H9 (cell line): ENCODE data around the gene ASPHD1. TPM values are rescaled to one million over a fixed set of nuclear protein-coding genes. Genes with fewer than 3 reads are reported as not detected.

Experiments
- DNase-seq: peaks from one replicate; pipeline ENCODE4 v3.0.0-alpha.2; 2017
- H2AFZ ChIP-seq: one replicate; pipeline ENCODE4 v1.6.1; 2013; ENCODE audit warnings: mild to moderate bottlenecking, low read length, control low read depth, moderate library complexity
- H2AK5ac ChIP-seq: 2 replicates; pipeline ENCODE4 v1.6.1; 2013; ENCODE audit warnings: low read length, control low read depth, mixed read lengths; ENCODE audit not compliant: insufficient read length
- H2BK120ac ChIP-seq: one replicate; pipeline ENCODE4 v1.6.1; 2013; ENCODE audit warnings: low read depth, mild to moderate bottlenecking, low read length, control low read depth, inconsistent platforms; ENCODE audit not compliant: poor library complexity, severe bottlenecking
- H2BK12ac ChIP-seq: 2 replicates; pipeline ENCODE4 v1.6.1; 2013; ENCODE audit warnings: low read length, control low read depth, mixed read lengths, low read depth; ENCODE audit not compliant: insufficient read length
- H2BK15ac ChIP-seq: 2 replicates; pipeline ENCODE4 v1.6.1; 2013; ENCODE audit warnings: low read depth, low read length, control low read depth
- H2BK20ac ChIP-seq: one replicate; pipeline ENCODE4 v1.6.1; 2013; ENCODE audit warnings: low read depth, mild to moderate bottlenecking, low read length, control low read depth, inconsistent platforms; ENCODE audit not compliant: poor library complexity, severe bottlenecking
- H2BK5ac ChIP-seq: 2 replicates; pipeline ENCODE4 v1.6.1; 2013; ENCODE audit warnings: low read length, control low read depth, mixed read lengths; ENCODE audit not compliant: insufficient read length
- H3K14ac ChIP-seq: 2 replicates; pipeline ENCODE4 v1.6.1; 2013; ENCODE audit warnings: low read length, control low read depth; ENCODE audit not compliant: insufficient read depth
- H3K18ac ChIP-seq: 2 replicates; pipeline ENCODE4 v1.6.1; 2013; ENCODE audit warnings: low read depth, mild to moderate bottlenecking, mixed read lengths, low read length, control low read depth; ENCODE audit not compliant: insufficient read length
- H3K23ac ChIP-seq: 2 replicates; pipeline ENCODE4 v1.6.1; 2013; ENCODE audit warnings: low read length, control low read depth, mixed read lengths, low read depth; ENCODE audit not compliant: insufficient read length
- H3K23me2 ChIP-seq: 2 replicates; pipeline ENCODE4 v1.6.1; 2013; ENCODE audit warnings: low read depth, mild to moderate bottlenecking, mixed read lengths, low read length, control low read depth; ENCODE audit not compliant: insufficient read length, poor library complexity, severe bottlenecking
- H3K27ac ChIP-seq: 2 replicates; pipeline ENCODE4 v1.5.1; 2013; ENCODE audit warnings: low read length, control low read depth, mixed read lengths, low read depth; ENCODE audit not compliant: insufficient read length
- H3K27me3 ChIP-seq: 2 replicates; pipeline ENCODE4 v1.6.1; 2013; ENCODE audit warnings: low read length, control low read depth, inconsistent platforms; ENCODE audit not compliant: insufficient read depth
- H3K4ac ChIP-seq: 2 replicates; pipeline ENCODE4 v1.6.1; 2013; ENCODE audit warnings: low read depth, mild to moderate bottlenecking, control low read depth, inconsistent platforms, low read length, moderate library complexity
- H3K4me1 ChIP-seq: 2 replicates; pipeline ENCODE4 v1.6.1; 2013; ENCODE audit warnings: low read length, control low read depth, inconsistent platforms; ENCODE audit not compliant: insufficient read depth
- H3K4me2 ChIP-seq: 2 replicates; pipeline ENCODE4 v1.6.1; 2013; ENCODE audit warnings: low read length, control low read depth, mixed read lengths; ENCODE audit not compliant: insufficient read length, insufficient read depth
- H3K56ac ChIP-seq: 2 replicates; pipeline ENCODE4 v1.6.1; 2013; ENCODE audit warnings: low read depth, mild to moderate bottlenecking, mixed read lengths, low read length, control low read depth; ENCODE audit not compliant: insufficient read length
- H3K79me1 ChIP-seq: 2 replicates; pipeline ENCODE4 v1.6.1; 2013; ENCODE audit warnings: low read depth, mild to moderate bottlenecking, moderate library complexity, low read length, control low read depth, inconsistent platforms; ENCODE audit not compliant: insufficient read depth, poor library complexity, severe bottlenecking
- H3K79me2 ChIP-seq: 2 replicates; pipeline ENCODE4 v1.6.1; 2013; ENCODE audit warnings: low read length, control low read depth, inconsistent platforms; ENCODE audit not compliant: insufficient read depth
- H3K9ac ChIP-seq: 2 replicates; pipeline ENCODE4 v1.6.1; 2013; ENCODE audit warnings: low read length, control low read depth, mixed read lengths; ENCODE audit not compliant: insufficient read length; ENCODE audit errors: extremely low read depth
- H3K9me3 ChIP-seq: one replicate; pipeline ENCODE4 v1.6.1; 2013; ENCODE audit warnings: low read depth, low read length, inconsistent platforms; ENCODE audit not compliant: control insufficient read depth
- H3T11ph ChIP-seq: one replicate; pipeline ENCODE4 v1.6.1; 2013; ENCODE audit warnings: mild to moderate bottlenecking, low read length, control low read depth, inconsistent platforms
- H4K20me1 ChIP-seq: one replicate; pipeline ENCODE4 v1.6.1; 2013; ENCODE audit not compliant: control insufficient read depth, insufficient read length, insufficient read depth
- H4K5ac ChIP-seq: 2 replicates; pipeline ENCODE4 v1.6.1; 2013; ENCODE audit warnings: low read depth, mild to moderate bottlenecking, mixed read lengths, low read length, control low read depth; ENCODE audit not compliant: insufficient read length
- H4K8ac ChIP-seq: replicated peaks from 2 replicates; pipeline ENCODE4 v1.6.1; 2013; ENCODE audit warnings: low read length, control low read depth, mixed read lengths, low read depth; ENCODE audit not compliant: insufficient read length
- H4K91ac ChIP-seq: 2 replicates; pipeline ENCODE4 v1.6.1; 2013; ENCODE audit warnings: low read depth, mild to moderate bottlenecking, moderate library complexity, mixed read lengths, low read length, control low read depth; ENCODE audit not compliant: insufficient read length
- H3K27ac Mint-ChIP-seq, 3 experiments: 2 replicates in 2 of 3; 3 replicates in 1 of 3; pipeline ENCODE4 v1.8.0; 2020 to 2021; ENCODE audit warnings: mixed read lengths in 3 of 3, mild to moderate bottlenecking in 1 of 3, moderate library complexity in 1 of 3
- H3K27me3 Mint-ChIP-seq: 2 replicates; pipeline ENCODE4 v1.8.0; 2021; ENCODE audit warnings: low read depth, mild to moderate bottlenecking, moderate library complexity, mixed read lengths
- H3K36me3 Mint-ChIP-seq, 3 experiments: 2 replicates in 2 of 3; 3 replicates in 1 of 3; pipeline ENCODE4 v1.8.0; 2020 to 2021; ENCODE audit warnings: low read depth in 3 of 3, mixed read lengths in 3 of 3; ENCODE audit not compliant: insufficient read depth in 1 of 3
- H3K4me1 Mint-ChIP-seq, 2 experiments: 2 replicates each; pipeline ENCODE4 v1.8.0; 2020; ENCODE audit warnings: mixed read lengths in 2 of 2
- H3K4me3 Mint-ChIP-seq, 2 experiments: 2 replicates in 1 of 2; 3 replicates in 1 of 2; pipeline ENCODE4 v1.8.0; 2020 to 2021; ENCODE audit warnings: mild to moderate bottlenecking in 2 of 2, mixed read lengths in 2 of 2, moderate library complexity in 1 of 2
- H3K9me3 Mint-ChIP-seq, 2 experiments: 2 replicates in 1 of 2; 3 replicates in 1 of 2; pipeline ENCODE4 v1.8.0; 2020; ENCODE audit warnings: mild to moderate bottlenecking in 2 of 2, mixed read lengths in 2 of 2, moderate library complexity in 1 of 2
- CTCF ChIP-seq: fragments of 200-600 bp; sonication (generic); conservative IDR thresholded peaks from 3 replicates; pipeline ENCODE4 v1.8.0; 2021; ENCODE audit warnings: antibody characterized with exemption, mild to moderate bottlenecking
- WGBS: extraction: QIAGEN DNeasy Blood & Tissue Kit; methylation state at CpG from one replicate; pipeline ENCODE4 v1.1.7; 2013; ENCODE audit warnings: missing lambda C conversion rate, low lambda C conversion rate, mixed read lengths; ENCODE audit not compliant: insufficient read length; ENCODE audit errors: extremely low coverage; 5-methylcytosine and 5-hydroxymethylcytosine counted together
- total RNA-seq: library from RNA; stranded (reverse); gene quantifications from 2 replicates; pipeline ENCODE4 v1.2.1, GENCODE V29; 2021

ASPHD1 gene
- total RNA-seq, 1 experiment from 2014 or later: 16.7 TPM

- Histone ChIP-seq H3K14ac (no peak overlapping the region), H3T11ph (no peak overlapping the region), H3K4ac (no peak overlapping the region), H4K8ac (no peak overlapping the region), H3K4me2 (no peak overlapping the region), H3K9me3 (no peaks in the 10 kb centered on the region), H3K9ac (no peak overlapping the region), H3K27me3 (no peaks in the 10 kb centered on the region), H2BK5ac (no peak overlapping the region), H3K18ac (no peak overlapping the region), H2AFZ (no peak overlapping the region), H3K79me1 (peaks cover 4% of the 10 kb centered on the region), H2BK20ac (no peak overlapping the region), H2BK12ac (no peak overlapping the region), H3K79me2 (no peaks in the 10 kb centered on the region), H4K20me1 (no peaks in the 10 kb centered on the region), H2BK15ac (no peak overlapping the region), H2AK5ac (no peak overlapping the region), H4K5ac (no peak overlapping the region), H3K27ac (no peak overlapping the region), H2BK120ac (no peak overlapping the region), H3K23me2 (peaks cover 3% of the 10 kb centered on the region), H4K91ac (no peak overlapping the region), H3K4me1 (no peaks in the 10 kb centered on the region; the same call in 1 of the 2 replicates), H3K23ac (no peak overlapping the region), H3K56ac (no peak overlapping the region)
- no peak overlapping the region; a peak in 1 of 7 replicates for H3K27ac Mint-ChIP-seq
- no CpG with 5 or more reads among the region's 7 CpGs for WGBS
- peaks cover 5 to 9% of the 10 kb centered on the region in 2 experiments for H3K4me1 Mint-ChIP-seq
- H3K4me3 Mint-ChIP-seq: no peak overlapping the region
- no peaks in the 10 kb centered on the region for H3K9me3 Mint-ChIP-seq
- no peak for DNase-seq
- H3K36me3 Mint-ChIP-seq: peaks cover 14 to 33% (median 31%) of the 10 kb centered on the region in 3 experiments; a peak in 6 of 7 replicates
- no peak for TF ChIP-seq CTCF
- H3K27me3 Mint-ChIP-seq: no peaks in the 10 kb centered on the region
These were observed 43.0 kb upstream of the ASPHD1 start for GRCh38 chr16:29857133-29857760.
